IPS-15b (cell line): ENCODE measurements around the gene RNASE12.

Experiments
- H3K27me3 ChIP-seq: one replicate; pipeline ENCODE4 v1.6.1; 2013; ENCODE audit warnings: low read length; ENCODE audit not compliant: control insufficient read depth, insufficient read depth
- H3K36me3 ChIP-seq: one replicate; pipeline ENCODE4 v1.6.1; 2013; ENCODE audit warnings: low read length; ENCODE audit not compliant: control insufficient read depth, insufficient read depth
- H3K4me1 ChIP-seq: one replicate; pipeline ENCODE4 v1.6.1; 2013; ENCODE audit warnings: mild to moderate bottlenecking, low read length; ENCODE audit not compliant: control insufficient read depth, insufficient read depth
- H3K4me3 ChIP-seq: one replicate; pipeline ENCODE4 v1.5.1; 2013; ENCODE audit warnings: low read depth, low read length
- H3K9ac ChIP-seq: one replicate; pipeline ENCODE4 v1.6.1; 2013; ENCODE audit warnings: low read depth, mild to moderate bottlenecking, low read length
- H3K9me3 ChIP-seq: one replicate; pipeline ENCODE4 v1.6.1; 2013; ENCODE audit warnings: mild to moderate bottlenecking, low read length; ENCODE audit not compliant: control insufficient read depth, insufficient read depth

RNASE12 gene

GRCh38 chr14:20591235-20591634, at the start of gene RNASE12:
TSS of gene RNASE12 (minus strand) at chr14:20591376. CDS start at chr14:20590723, 653 bp downstream.
- no peak within 1 kb of the TSS for H3K4me3 ChIP-seq
- no peaks in the 10 kb centered on the region for H3K4me1 ChIP-seq

GRCh38 chr14:20632831-20633691, 41.9 kb upstream of the RNASE12 start:
- peaks cover 4% of the 10 kb centered on the region for H3K4me1 ChIP-seq
- no peaks in the 10 kb centered on the region for H3K9me3 ChIP-seq
- H3K36me3 ChIP-seq: no peaks in the 10 kb centered on the region
- H3K9ac ChIP-seq: peak overlapping the region; percentile 32
- peak overlapping the region; percentile 67 for H3K4me3 ChIP-seq
- H3K27me3 ChIP-seq: peaks cover 32% of the 10 kb centered on the region

More at GRCh38 chr14:20591235-20591634, at the start of gene RNASE12:
- Histone ChIP-seq H3K9ac (no peak within 1 kb of the TSS), H3K36me3 (no peaks in the 10 kb centered on the region), H3K27me3 (no peaks in the 10 kb centered on the region), H3K9me3 (no peaks in the 10 kb centered on the region)

GRCh38 chr14:20632448-20632830, 41.3 kb upstream of the RNASE12 start:
- H3K36me3 ChIP-seq: no peaks in the 10 kb centered on the region
- peak overlapping the region; percentile 32 for H3K9ac ChIP-seq
- no peaks in the 10 kb centered on the region for H3K9me3 ChIP-seq
- peaks cover 9% of the 10 kb centered on the region for H3K4me1 ChIP-seq
- H3K27me3 ChIP-seq: peaks cover 39% of the 10 kb centered on the region
- H3K4me3 ChIP-seq: peak overlapping the region; percentile 67

DNA sequence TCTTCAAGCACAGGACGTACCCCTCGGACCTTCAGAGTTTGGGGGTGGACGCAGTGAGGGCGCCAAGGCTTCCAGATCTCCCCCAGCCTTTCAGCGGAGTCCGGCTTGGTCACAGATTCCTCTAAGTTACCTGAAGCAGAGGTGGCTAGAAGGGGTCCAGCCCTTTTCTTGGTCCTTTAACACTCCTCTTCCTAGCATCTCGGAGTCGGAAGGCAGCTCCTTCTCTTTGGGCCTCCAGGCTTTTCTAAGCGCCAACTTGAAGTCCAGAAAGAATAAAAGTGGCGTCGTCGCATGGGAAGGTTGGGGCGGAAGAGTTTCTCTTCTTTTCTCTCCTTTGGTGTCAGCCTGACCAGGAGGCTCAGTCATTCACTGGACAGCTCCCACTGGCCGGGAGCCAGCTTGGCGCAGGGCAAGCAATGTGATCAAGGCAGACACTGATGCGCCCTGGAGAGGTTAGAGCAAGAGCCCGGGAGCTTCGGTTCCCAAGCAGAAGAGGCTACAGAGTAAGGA, 40.8 kb upstream of the RNASE12 start:
- Histone ChIP-seq H3K9ac (no peak overlapping the region), H3K36me3 (no peaks in the 10 kb centered on the region), H3K4me3 (peak overlapping the region; percentile 67), H3K27me3 (peaks cover 44% of the 10 kb centered on the region), H3K9me3 (no peaks in the 10 kb centered on the region), H3K4me1 (peaks cover 10% of the 10 kb centered on the region)

GRCh38 chr14:20631023-20631879, 40.1 kb upstream of the RNASE12 start:
- Histone ChIP-seq H3K4me3 (peak overlapping the region; percentile 67), H3K27me3 (peaks cover 50% of the 10 kb centered on the region), H3K36me3 (no peaks in the 10 kb centered on the region), H3K9me3 (no peaks in the 10 kb centered on the region), H3K9ac (no peak overlapping the region), H3K4me1 (peaks cover 10% of the 10 kb centered on the region)

- H3K9ac ChIP-seq: no peak overlapping the region
- peaks cover 10% of the 10 kb centered on the region for H3K4me1 ChIP-seq
Measured at GRCh38 chr14:20630340-20631022, 39.3 kb upstream of the RNASE12 start.

DNA sequence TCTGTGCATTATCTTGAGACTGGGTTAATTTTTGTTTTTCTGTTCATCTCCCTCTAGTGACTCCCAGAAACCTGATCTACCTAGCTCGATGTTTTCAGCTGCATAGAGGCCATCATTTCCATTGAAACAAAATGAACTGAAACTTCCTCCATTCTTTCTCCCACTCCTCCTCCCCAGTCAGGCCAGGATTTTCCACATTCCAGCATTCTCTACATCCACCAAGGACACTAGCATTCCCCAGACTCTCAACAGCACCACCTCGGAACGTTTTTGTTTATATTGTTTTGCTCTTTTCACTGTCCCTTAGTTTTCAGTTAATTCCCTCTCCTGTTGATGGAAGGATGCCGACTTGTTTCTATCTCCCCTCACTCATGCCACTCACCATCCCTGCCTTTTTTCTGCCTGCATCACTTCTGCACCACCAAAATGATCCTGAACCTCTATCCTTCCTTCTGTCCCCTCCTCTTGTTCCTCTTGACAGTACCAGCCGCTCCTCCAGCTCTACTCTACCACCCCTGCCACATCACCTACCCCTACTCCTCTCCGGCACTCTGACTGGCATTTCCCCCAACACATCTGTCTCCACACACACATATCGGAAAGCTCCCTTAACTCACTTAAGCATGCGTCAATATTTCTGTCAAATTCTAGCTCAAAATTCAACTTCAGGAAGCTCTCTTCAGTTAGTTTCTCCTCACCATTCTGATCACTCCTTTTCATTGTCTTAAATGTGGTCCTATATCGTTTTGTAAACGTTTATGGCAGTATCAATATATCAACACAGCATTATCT, 37.1 kb upstream of the RNASE12 start:
- Histone ChIP-seq H3K9ac (no peak overlapping the region), H3K4me1 (peaks cover 10% of the 10 kb centered on the region)

More at GRCh38 chr14:20630340-20631022, 39.3 kb upstream of the RNASE12 start:
- Histone ChIP-seq H3K9me3 (no peaks in the 10 kb centered on the region), H3K27me3 (peaks cover 53% of the 10 kb centered on the region), H3K4me3 (peak overlapping the region; percentile 67), H3K36me3 (no peaks in the 10 kb centered on the region)

DNA sequence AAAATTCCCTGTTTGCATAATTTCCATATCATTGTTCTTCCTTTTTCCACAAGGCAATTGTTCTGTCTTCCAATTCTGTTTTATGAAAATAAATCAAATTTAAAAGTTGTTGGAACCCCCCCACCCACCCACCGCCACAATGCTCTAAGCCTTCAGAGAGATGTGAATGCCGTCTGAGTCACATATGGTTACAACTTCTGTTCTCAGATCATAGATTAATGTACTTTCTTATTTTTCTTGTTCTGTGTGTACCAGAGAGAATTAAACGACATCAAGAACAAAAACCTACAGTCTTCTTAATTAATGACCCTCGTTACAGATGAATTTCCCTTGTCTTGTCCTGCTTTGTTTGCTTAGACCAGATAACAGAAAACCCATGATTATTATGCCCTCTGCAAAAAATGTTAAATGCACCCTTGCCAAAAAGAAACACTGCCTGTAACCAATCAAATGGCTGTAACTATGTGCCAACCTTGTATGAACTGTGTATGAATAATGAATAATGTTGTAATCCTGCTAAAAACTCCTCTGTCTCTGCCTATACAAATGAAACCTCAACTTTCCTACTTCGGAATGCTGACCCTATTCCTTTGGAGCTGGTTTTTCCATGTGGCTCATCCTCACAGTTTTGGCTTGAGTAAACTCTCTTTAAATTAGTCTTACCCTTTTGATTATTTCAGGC, 36.3 kb upstream of the RNASE12 start:
- Histone ChIP-seq H3K27me3 (peaks cover 61% of the 10 kb centered on the region), H3K4me1 (peaks cover 10% of the 10 kb centered on the region), H3K36me3 (no peaks in the 10 kb centered on the region), H3K9ac (no peak overlapping the region), H3K4me3 (peak overlapping the region; percentile 20), H3K9me3 (no peaks in the 10 kb centered on the region)

More for the DNA sequence above, 37.1 kb upstream of the RNASE12 start:
- Histone ChIP-seq H3K4me3 (peak overlapping the region; percentile 20), H3K9me3 (no peaks in the 10 kb centered on the region), H3K27me3 (peaks cover 53% of the 10 kb centered on the region), H3K36me3 (no peaks in the 10 kb centered on the region)

GRCh38 chr14:20626274-20626673, 35.1 kb upstream of the RNASE12 start:
- Histone ChIP-seq H3K36me3 (no peaks in the 10 kb centered on the region), H3K4me3 (peak overlapping the region; percentile 73), H3K27me3 (peaks cover 62% of the 10 kb centered on the region), H3K9me3 (no peaks in the 10 kb centered on the region), H3K9ac (no peak overlapping the region), H3K4me1 (peaks cover 10% of the 10 kb centered on the region)

- Histone ChIP-seq H3K27me3 (peaks cover 55% of the 10 kb centered on the region), H3K4me3 (peak overlapping the region; percentile 73), H3K4me1 (peaks cover 10% of the 10 kb centered on the region), H3K36me3 (no peaks in the 10 kb centered on the region), H3K9me3 (no peaks in the 10 kb centered on the region), H3K9ac (no peak overlapping the region)
Measured at GRCh38 chr14:20624495-20625070, 33.4 kb upstream of the RNASE12 start.
